Right lung (tissue), 5 donors: ENCODE results near the gene TSPAN1. TPM values are rescaled to one million over a fixed set of nuclear protein-coding genes. Genes with fewer than 3 reads are reported as not detected.
"Not testable (repeated sequence)": the region's sequence is repeated elsewhere in the genome, so short reads cannot be mapped to it uniquely, and the experiment has no call there.

Experiments used
- DNase-seq, 2 donors: peaks; one replicate each; pipeline ENCODE4 v3.0.0-alpha.2; 2013
- polyA plus RNA-seq, 5 donors: library from polyadenylated mRNA; unstranded; fragments of 120-200 nt; gene quantifications; one replicate each; pipeline versions ENCODE4 v1.2.1 to v1.2.3, GENCODE V29; 2013; ENCODE audit warnings: inconsistent platforms in 1 of 5, low replicate concordance in 1 of 5; ENCODE audit not compliant: insufficient read length in 5 of 5, insufficient read depth in 1 of 5

Gene TSPAN1
- polyA plus RNA-seq, 5 donors, result 2.0 to 15.0 (median 8.9) TPM

DNA sequence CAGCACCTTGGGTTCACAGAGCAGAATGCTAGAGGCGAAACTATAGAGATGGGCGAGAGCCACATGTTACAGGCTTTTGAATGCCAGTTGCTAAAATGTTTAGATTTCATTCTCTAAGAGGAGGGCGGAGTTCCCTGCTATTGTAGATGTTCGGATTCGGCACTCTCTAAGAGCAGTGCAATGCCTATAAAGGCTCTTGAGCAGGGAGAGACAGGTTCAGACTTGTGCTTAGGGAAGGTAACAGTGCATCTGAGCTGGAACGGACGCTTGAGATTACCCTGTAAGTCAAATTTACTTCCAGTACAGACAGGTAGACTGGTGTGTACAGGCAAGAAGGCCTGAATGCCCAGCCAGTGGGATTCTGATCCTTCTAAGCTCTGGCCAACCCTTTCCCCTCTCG is 43.6 kb downstream of the TSPAN1 start:
- DNase-seq, result no peak

DNA sequence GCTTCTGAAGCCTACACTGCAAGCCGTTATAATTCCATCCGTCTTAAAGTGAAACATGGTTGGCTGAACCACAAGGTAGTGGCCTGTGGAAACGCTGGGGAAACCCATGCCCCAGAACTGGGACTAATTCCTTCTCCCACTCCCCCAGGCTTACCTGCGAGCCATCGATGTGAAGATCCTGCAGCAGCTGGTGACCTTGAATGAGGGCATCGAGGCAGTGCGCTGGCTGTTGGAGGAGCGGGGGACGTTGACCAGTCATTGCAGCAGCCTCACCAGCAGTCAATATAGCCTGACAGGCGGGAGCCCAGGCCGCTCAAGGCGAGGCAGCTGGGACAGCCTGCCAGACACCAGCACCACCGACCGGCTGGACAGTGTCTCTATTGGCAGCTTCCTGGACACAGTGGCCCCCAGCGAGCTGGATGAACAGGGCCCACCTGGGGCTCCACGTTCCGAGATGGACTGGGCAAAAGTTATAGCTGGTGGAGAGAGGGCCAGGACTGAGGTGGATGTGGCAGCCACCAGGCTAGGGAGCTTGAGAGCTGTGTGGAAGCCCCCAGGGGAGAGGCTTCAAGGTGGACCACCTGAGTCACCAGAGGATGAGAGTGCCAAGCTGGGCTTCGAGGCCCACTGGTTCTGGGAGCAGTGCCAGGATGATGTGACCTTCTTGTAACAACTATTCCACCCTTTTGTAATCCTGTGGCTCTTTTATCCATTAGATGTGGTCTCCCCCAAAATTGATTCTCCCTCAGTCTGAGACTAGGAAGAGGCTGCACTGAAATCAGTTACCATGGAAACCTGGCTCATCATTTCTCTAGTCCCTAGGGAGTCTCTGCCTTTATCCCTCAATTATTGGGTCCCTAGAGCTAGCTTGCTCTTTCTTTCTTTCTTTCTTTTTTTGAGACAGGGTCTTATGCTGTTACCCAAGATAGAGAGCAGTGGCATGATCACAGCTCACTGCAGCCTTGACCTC is 44.9 kb downstream of the TSPAN1 start:
- DNase-seq, result no peak

DNA sequence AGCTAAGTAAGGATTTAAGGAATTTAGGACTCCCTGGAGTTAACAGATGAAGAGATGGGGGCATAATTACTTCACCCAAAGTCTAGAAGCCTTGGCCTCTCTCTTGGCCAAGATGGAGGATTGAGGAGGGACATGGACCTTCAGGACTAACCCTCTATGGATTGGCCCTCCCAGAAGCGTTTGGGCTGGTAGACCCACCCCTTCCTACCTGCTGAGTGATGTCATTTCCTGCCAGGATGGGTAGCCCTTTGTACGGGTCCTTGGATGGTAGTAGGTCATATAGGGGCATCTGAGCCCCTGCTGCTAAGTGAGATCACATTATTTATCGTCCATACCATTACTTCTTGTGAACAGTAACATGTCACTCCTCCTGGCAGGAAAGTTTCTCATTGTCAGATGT is 45.9 kb downstream of the TSPAN1 start:
- no peak for DNase-seq

DNA sequence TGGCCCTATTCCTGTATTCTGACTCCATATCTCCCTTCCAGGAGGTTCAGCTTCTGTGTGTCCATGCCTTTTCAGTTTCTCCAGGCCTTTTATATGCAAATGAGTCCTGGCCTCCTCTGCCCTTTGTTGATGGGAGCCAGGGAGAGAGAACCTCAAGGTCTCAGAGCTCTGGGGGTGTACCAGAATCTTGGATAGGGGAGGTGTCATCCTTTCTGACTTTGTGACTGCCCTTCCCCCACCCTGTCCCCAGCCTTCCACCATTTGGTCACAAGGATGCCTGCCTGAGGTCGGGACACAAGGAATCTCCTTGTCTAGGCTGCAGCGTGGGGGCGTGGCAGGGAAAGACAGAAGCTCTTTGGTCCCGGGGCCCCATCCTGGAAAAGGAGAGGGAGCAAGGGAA is 46.9 kb downstream of the TSPAN1 start:
- no peak for DNase-seq

DNA sequence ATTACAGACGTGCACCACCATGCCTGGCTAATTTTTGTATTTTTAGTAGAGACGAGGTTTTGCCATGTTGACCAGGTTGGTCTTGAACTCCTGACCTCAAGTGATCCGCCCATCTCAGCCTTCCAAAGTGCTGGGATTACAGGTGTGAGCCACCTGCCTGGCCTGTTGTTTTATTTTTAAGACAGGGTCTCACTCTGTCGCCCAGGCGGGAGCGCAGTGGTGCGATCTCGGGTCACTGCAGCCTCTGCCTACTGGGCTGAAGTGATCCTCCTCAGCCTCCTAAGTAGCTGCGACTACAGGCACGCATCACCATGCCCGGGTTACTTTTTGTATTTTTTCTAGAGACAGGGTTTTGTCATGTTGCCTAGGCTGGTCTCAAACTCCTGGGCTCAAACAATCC is 48.2 kb downstream of the TSPAN1 start:
- DNase-seq, result not testable (repeated sequence)

DNA sequence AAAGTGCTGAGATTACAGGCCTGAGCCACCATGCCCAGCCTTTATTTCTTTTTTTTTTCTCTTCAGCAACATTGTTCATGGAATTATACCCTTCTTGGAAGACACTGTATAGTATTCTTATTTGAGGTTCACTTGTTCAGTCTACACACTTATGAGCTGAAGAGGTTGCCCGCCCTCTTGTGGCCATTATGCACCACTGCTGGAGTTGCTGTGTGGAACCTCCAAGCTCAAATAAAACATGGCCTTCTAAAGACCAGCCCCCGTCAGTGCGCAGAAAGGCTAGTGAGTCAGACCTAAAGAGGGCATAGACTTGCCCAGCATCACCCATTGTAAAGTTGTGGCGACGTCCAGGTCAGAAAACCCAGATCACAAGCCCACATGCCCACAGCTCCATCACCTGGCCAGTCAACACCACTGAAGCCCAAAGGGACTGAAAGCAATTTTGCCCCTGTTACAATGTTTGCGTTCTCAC is 48.6 kb downstream of the TSPAN1 start:
- peak; percentile 39 to 46 for DNase-seq

DNA sequence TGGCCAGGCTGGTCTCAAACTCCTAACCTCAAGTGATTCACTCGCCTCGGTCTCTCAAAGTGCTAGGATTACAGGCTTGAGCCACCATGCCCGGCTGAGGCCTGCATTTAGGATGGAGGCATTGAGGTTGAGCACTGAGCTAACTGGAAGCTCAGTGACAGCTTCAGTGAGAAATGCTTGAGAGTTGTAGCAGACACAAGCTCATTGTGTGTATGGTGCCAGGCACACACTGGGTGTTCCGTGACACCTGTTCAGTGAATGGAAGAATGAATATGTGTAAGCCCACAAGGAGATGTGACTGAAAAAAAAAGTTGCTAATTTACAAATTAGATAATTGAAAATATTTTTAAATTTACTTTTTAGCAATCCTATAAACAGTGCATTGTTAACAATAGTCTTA is 50.1 kb downstream of the TSPAN1 start:
- no peak for DNase-seq

DNA sequence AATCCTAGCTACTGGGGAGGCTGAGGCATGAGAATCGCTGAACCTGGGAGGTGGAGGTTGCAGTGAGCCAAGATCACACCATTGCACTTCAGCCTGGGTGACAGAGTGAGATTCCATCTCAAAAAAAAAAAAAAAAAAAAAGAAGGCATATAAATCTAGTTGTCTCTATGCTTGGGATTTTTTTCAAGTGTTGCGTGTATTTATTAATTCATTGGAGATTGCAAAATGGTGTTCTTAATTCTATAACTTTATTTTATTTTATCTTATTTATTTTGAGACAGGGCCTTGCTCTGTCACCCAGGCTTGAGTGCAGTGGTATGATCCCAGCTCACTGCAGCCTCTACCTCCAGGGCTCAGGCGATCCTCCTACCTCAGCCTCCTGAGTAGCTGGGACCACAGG is 56.3 kb downstream of the TSPAN1 start:
- DNase-seq, result not testable (repeated sequence)

Other genes with a start within 250 kb of the TSPAN1 start
- gene PIK3R3, start 42.5 kb upstream of the TSPAN1 start, polyA plus RNA-seq, result 10 to 100 TPM; 16.4 to 35.7 (median 22.5) TPM
- gene P3R3URF, start 1.4 kb downstream of the TSPAN1 start, polyA plus RNA-seq, result not detected
- gene POMGNT1, start 23.3 kb downstream of the TSPAN1 start, polyA plus RNA-seq, result 10 to 100 TPM; 57.1 to 80.9 (median 74.9) TPM
- gene LURAP1, start 28.2 kb downstream of the TSPAN1 start, polyA plus RNA-seq, result 1 to 10 TPM in 3 of 5 donors, under 1 TPM in 2; 0.79 to 1.3 (median 1.2) TPM
- 10 to 100 TPM in 3 of 5 donors, 1 to 10 TPM in 2; 6.2 to 15.6 (median 12.9) TPM for gene RAD54L, start 72.7 kb downstream of the TSPAN1 start, polyA plus RNA-seq
- 10 to 100 TPM; 66.0 to 85.9 (median 84.0) TPM for gene LRRC41, start 128.5 kb downstream of the TSPAN1 start, polyA plus RNA-seq
- 100 to 1,000 TPM; 304 to 405 (median 324) TPM for gene UQCRH, start 128.6 kb downstream of the TSPAN1 start, polyA plus RNA-seq
- gene NSUN4, start 165.7 kb downstream of the TSPAN1 start, polyA plus RNA-seq, result 10 to 100 TPM; 20.6 to 25.0 (median 21.9) TPM
- gene FAAH, start 219.2 kb downstream of the TSPAN1 start, polyA plus RNA-seq, result 10 to 100 TPM; 14.9 to 24.7 (median 21.4) TPM